Chondrocyte (in vitro differentiated cells): ENCODE measurements around the gene COL6A1. TPM values are rescaled to one million over a fixed set of nuclear protein-coding genes. Genes with fewer than 3 reads are reported as not detected.
A peak's percentile ranks its signal among the peaks of the same experiment; 100 is the strongest.

ENCODE experiments used
- DNase-seq: peaks from one replicate; pipeline ENCODE4 v3.0.0; 2021; ENCODE audit warnings: mixed read lengths, low spot score
- H3K27ac Mint-ChIP-seq: one replicate; pipeline ENCODE4 v1.8.0; 2021; ENCODE audit warnings: mild to moderate bottlenecking, moderate library complexity, mixed read lengths; ENCODE audit not compliant: unreplicated experiment
- H3K27me3 Mint-ChIP-seq: 2 replicates; pipeline ENCODE4 v1.8.0; 2021; ENCODE audit warnings: low read depth, mixed read lengths
- H3K36me3 Mint-ChIP-seq: 2 replicates; pipeline ENCODE4 v1.8.0; 2021; ENCODE audit warnings: low read depth, mixed read lengths
- H3K4me1 Mint-ChIP-seq: 2 replicates; pipeline ENCODE4 v1.8.0; 2021; ENCODE audit warnings: low read depth, mild to moderate bottlenecking, mixed read lengths
- H3K4me3 Mint-ChIP-seq: one replicate; pipeline ENCODE4 v1.8.0; 2021; ENCODE audit warnings: mild to moderate bottlenecking, moderate library complexity, mixed read lengths; ENCODE audit not compliant: unreplicated experiment
- H3K9me3 Mint-ChIP-seq: 2 replicates; pipeline ENCODE4 v1.8.0; 2021; ENCODE audit warnings: low read depth, mixed read lengths
- total RNA-seq: library from RNA; stranded (reverse); gene quantifications from 3 replicates; pipeline ENCODE4 v1.2.1, GENCODE V29; 2021
- TF ChIP-seq, protein P1 (sequence below): fragments of 200-600 bp; sonication (generic); IDR thresholded peaks from 2 replicates; pipeline ENCODE4 v1.5.0; 2021; ENCODE audit warnings: antibody characterized with exemption, mild to moderate bottlenecking, moderate library complexity

Gene COL6A1
- total RNA-seq, 1 donor from 2014 or later: 1,052 TPM

DNA sequence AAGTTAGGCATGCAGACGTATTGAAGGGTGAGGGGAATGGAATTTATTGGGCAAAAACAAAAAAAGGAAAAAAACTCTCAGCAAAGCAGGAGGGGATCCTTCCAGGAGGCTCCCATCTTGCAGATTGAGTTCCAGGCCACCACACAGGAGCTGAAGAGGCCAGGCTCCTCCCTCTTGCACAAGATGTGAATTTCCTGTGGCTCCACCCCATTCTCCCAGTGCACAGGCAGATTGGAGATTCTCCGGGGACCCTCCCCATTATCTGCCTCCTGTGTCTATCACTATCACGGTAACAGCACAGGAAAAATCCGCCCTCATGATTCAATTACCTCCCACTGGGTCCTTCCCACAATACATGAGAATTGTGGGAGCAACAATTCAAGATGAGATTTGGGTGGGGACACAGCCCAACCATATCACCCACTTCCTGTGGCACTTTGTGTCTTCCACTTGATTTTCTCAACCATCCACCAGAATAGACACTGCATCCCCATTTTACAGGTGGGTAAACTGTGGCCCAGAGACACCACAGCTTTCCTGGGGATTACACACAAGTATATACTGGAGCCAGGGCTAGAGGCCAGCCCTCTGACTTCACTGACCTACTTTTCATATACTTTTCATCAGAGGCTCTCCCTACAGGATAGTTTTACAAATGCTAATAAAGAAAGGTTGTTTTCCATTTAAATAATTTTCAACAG lies 18.9 kb upstream of the COL6A1 start:
- no peak overlapping the region for H3K4me3 Mint-ChIP-seq
- H3K27ac Mint-ChIP-seq: peak overlapping the region; percentile 55
- no peak for DNase-seq
- H3K9me3 Mint-ChIP-seq: peaks cover 4% of the 10 kb centered on the region
- H3K36me3 Mint-ChIP-seq: no peaks in the 10 kb centered on the region
- peaks cover 22% of the 10 kb centered on the region for H3K4me1 Mint-ChIP-seq
- no peaks in the 10 kb centered on the region for H3K27me3 Mint-ChIP-seq
- TF ChIP-seq, protein P1, sequence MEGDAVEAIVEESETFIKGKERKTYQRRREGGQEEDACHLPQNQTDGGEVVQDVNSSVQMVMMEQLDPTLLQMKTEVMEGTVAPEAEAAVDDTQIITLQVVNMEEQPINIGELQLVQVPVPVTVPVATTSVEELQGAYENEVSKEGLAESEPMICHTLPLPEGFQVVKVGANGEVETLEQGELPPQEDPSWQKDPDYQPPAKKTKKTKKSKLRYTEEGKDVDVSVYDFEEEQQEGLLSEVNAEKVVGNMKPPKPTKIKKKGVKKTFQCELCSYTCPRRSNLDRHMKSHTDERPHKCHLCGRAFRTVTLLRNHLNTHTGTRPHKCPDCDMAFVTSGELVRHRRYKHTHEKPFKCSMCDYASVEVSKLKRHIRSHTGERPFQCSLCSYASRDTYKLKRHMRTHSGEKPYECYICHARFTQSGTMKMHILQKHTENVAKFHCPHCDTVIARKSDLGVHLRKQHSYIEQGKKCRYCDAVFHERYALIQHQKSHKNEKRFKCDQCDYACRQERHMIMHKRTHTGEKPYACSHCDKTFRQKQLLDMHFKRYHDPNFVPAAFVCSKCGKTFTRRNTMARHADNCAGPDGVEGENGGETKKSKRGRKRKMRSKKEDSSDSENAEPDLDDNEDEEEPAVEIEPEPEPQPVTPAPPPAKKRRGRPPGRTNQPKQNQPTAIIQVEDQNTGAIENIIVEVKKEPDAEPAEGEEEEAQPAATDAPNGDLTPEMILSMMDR: no peak

DNA sequence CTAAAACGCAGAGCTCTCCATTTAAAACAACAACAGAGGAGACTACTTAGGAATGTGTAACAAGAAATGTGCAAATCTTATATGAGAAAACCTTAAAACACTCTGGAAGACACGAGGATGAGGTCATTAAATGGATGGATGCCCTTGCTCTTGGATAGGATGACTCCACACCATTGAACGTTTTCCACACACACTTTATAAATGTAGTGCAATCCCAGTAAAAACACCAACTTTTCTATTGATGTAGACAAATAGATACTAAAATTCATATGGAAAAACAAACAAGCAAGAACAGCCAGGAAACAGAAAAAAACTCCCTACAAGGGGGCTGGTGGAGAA lies 18.4 kb upstream of the COL6A1 start:
- DNase-seq: no peak
- peaks cover 17% of the 10 kb centered on the region for H3K4me1 Mint-ChIP-seq
- no peaks in the 10 kb centered on the region for H3K36me3 Mint-ChIP-seq
- H3K9me3 Mint-ChIP-seq: peaks cover 4% of the 10 kb centered on the region
- H3K4me3 Mint-ChIP-seq: no peak overlapping the region
- no peaks in the 10 kb centered on the region for H3K27me3 Mint-ChIP-seq
- peak overlapping the region; percentile 55 for H3K27ac Mint-ChIP-seq
- TF ChIP-seq, protein P1: no peak

DNA sequence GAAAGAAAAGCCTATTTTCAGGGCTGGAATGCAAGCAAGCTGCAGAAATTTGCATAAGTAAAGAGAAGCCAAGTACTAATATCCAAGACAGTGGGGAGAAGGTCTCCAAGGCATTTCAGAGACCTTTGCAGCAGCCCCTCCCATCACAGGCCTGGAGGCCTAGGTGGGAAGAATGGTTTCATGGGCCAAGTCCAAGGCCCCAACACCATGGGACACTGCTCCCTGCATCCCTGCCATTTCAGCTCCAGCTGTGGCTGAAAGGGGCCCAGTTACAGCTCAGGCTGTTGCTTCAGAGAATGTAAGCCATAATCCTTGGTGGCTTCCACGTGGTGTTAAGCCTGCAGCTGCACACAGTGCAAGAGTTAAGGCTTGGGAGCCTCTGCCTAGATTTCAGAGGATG lies 16.9 kb upstream of the COL6A1 start:
- no peak for DNase-seq
- no peak overlapping the region for H3K27ac Mint-ChIP-seq
- H3K9me3 Mint-ChIP-seq: peaks cover 4% of the 10 kb centered on the region
- H3K36me3 Mint-ChIP-seq: no peaks in the 10 kb centered on the region
- H3K27me3 Mint-ChIP-seq: no peaks in the 10 kb centered on the region
- no peak overlapping the region for H3K4me3 Mint-ChIP-seq
- H3K4me1 Mint-ChIP-seq: peaks cover 7% of the 10 kb centered on the region
- TF ChIP-seq, protein P1: no peak

DNA sequence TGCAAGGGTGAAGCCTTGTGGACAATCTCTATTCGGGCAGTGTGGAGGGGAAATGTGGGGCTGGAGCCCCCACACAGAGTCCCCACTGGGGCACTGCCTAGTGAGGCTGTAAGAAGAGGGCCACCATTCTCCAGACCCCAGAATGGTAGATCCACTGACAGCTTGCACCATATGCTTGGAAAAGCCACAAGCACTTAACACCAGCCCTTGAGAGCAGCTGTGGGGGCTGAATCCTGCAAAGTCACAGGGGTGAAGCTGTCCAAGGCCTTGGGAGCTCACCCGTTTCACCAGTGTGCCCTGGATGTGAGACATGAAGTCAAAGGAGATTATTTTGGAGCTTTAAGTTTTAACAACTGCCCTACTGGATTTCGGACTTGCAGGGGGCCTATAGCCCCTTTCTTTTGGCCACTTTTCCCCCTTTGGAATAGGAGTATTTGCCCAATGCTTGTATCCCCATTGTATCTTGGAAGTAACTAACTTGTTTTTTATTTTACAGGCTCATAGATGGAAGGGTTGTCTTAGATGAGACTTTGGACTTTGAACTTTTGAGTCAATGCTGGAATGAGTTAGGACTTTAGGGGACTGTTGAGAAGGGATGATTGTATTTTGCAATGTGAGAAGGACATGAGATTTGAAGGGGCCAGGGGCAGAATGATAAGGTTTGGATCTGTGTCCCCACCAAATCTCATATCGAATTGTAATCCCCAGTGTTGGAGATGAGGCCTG lies 16.3 kb upstream of the COL6A1 start:
- TF ChIP-seq, protein P1: no peak
- H3K36me3 Mint-ChIP-seq: no peaks in the 10 kb centered on the region
- no peaks in the 10 kb centered on the region for H3K27me3 Mint-ChIP-seq
- no peak for DNase-seq
- no peak overlapping the region for H3K27ac Mint-ChIP-seq
- H3K4me3 Mint-ChIP-seq: no peak overlapping the region
- H3K4me1 Mint-ChIP-seq: peaks cover 7% of the 10 kb centered on the region
- peaks cover 4% of the 10 kb centered on the region for H3K9me3 Mint-ChIP-seq

DNA sequence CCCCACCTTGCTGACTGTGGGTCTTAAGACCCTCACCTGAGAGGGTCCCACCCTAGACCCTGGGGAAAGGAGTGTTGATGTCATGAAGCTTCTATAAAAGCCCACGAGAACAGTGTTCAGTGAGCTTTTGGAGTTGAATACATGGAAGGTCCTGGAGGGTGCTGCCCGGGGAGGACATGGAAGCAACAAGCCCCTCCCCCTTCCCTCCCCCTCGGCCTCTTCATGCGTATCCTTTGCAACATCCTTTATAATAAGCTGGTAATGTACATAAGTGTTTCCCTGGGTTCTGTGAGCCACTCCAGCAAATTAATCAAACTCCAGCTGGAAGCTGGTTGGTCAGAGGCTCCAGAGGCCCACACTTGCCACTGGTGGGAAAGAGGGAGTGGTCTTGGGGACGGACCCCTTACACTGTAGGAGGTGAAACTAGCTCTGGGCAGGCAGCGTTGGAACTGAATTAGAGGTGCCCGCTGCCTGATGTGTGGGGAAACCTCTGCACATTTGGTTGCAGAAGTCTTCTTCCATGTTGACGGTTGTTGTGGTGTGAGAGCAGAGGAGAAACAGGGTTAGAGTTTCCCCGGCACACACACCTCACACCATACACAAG lies 14.7 kb upstream of the COL6A1 start:
- Mint-ChIP-seq H3K9me3 (peaks cover 4% of the 10 kb centered on the region), H3K27ac (no peak overlapping the region), H3K27me3 (no peaks in the 10 kb centered on the region), H3K36me3 (no peaks in the 10 kb centered on the region), H3K4me3 (no peak overlapping the region), H3K4me1 (peaks cover 19% of the 10 kb centered on the region)
- no peak for DNase-seq
- TF ChIP-seq, protein P1: no peak
